GM12873 (cell line): ENCODE results near the gene CPNE5.

Experiments used
- CTCF ChIP-seq: IDR thresholded peaks from 2 replicates; pipeline ENCODE4 v1.5.1; 2012; ENCODE audit warnings: low read depth, mild to moderate bottlenecking, moderate library complexity, low read length, control low read depth; ENCODE audit not compliant: insufficient read depth; ENCODE audit errors: missing control alignments

The CPNE5 gene

GRCh38 chr6:36783603-36784375 lies 55.5 kb downstream of the CPNE5 start:
- TF ChIP-seq CTCF, result no peak

- no peak for TF ChIP-seq CTCF
These were observed 57.6 kb downstream of the CPNE5 start for GRCh38 chr6:36781669-36782068.

- TF ChIP-seq CTCF, result no peak
These were observed 58.6 kb downstream of the CPNE5 start for GRCh38 chr6:36780442-36781177.

GRCh38 chr6:36779227-36779626 lies 60.0 kb downstream of the CPNE5 start:
- TF ChIP-seq CTCF, result no peak

GRCh38 chr6:36777801-36778200 lies 61.4 kb downstream of the CPNE5 start:
- TF ChIP-seq CTCF, result no peak

GRCh38 chr6:36776167-36776566 lies 63.1 kb downstream of the CPNE5 start:
- no peak for TF ChIP-seq CTCF

- TF ChIP-seq CTCF, result no peak
These were observed 64.9 kb downstream of the CPNE5 start for GRCh38 chr6:36774331-36774730.
